Measurements from ENCODE around the gene MOV10L1.
A peak's percentile ranks its signal among the peaks of the same experiment; 100 is the strongest.
"Not testable (repeated sequence)": the region's sequence is repeated elsewhere in the genome, so short reads cannot be mapped to it uniquely, and the experiment has no call there.

MOV10L1 gene

GRCh38 chr22:50190182-50190940, 100.6 kb downstream of the MOV10L1 start:
- peak; percentile 69 for DNase-seq

- peak; percentile 74 for DNase-seq
Observed at GRCh38 chr22:50190941-50191741, 101.3 kb downstream of the MOV10L1 start.

GRCh38 chr22:50192436-50193204, 102.8 kb downstream of the MOV10L1 start:
- DNase-seq = peak; percentile 54

GRCh38 chr22:50193621-50194020, 103.8 kb downstream of the MOV10L1 start:
- DNase-seq = no peak

- no peak for DNase-seq
Observed at GRCh38 chr22:50194037-50194805, 104.4 kb downstream of the MOV10L1 start.

- DNase-seq = no peak
Observed at GRCh38 chr22:50196256-50196655, 106.5 kb downstream of the MOV10L1 start.

- DNase-seq = no peak
Observed at GRCh38 chr22:50197000-50197800, 107.4 kb downstream of the MOV10L1 start.

GRCh38 chr22:50197856-50198623, 108.2 kb downstream of the MOV10L1 start:
- no peak for DNase-seq

GRCh38 chr22:50198624-50199017, 108.8 kb downstream of the MOV10L1 start:
- no peak for DNase-seq

GRCh38 chr22:50199251-50199721, 109.5 kb downstream of the MOV10L1 start:
- DNase-seq = no peak

- DNase-seq = no peak
Observed at GRCh38 chr22:50199829-50200460, 110.1 kb downstream of the MOV10L1 start.

GRCh38 chr22:50200461-50201190, 110.8 kb downstream of the MOV10L1 start, which contains the start of gene SELENOO:
Gene SELENOO (plus strand): TSS chr22:50201011. CDS start chr22:50201037, 26 bp downstream.
- DNase-seq = peak; percentile 82

GRCh38 chr22:50201191-50202129, 111.7 kb downstream of the MOV10L1 start:
- DNase-seq = no peak

GRCh38 chr22:50202130-50202666, 112.4 kb downstream of the MOV10L1 start:
- DNase-seq = no peak

- DNase-seq = no peak
Observed at GRCh38 chr22:50203288-50203687, 113.5 kb downstream of the MOV10L1 start.

GRCh38 chr22:50204571-50204970, 114.8 kb downstream of the MOV10L1 start:
- DNase-seq = no peak

GRCh38 chr22:50204998-50205397, 115.2 kb downstream of the MOV10L1 start:
- DNase-seq = not testable (repeated sequence)
